ENCODE measurements around the gene DCX.

Gene DCX

DNA sequence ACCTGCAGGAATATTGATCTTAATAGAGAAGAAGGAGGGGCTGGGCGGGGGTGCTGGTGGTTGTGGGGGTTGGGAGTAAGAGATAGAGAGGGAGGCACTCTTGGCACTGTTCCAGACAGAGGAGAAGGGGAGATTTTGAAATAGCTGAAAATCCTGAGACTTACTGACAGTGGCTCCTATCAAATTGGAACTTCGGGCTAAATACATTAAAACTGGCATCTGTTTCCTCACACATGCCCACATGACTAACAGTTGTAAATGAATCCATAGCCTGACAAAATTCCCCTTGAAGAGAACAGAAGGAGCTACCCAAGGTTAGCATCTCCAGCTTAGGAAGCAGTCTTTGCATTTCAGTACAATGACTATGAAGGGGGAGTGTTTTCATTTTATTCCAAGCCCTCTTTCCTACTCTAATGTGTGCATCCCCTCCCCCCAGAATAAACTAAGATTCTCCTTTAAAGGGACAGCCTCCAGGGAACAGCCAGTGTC, 1.4 kb downstream of the DCX start:
- H3K9me3 ChIP-seq (ENCODE audit: control insufficient read depth in 5 of 5, low read length in 5 of 5), result no peaks in the 10 kb centered on the region
- H3K36me3 ChIP-seq (ENCODE audit: control insufficient read depth in 5 of 5, insufficient read depth in 5 of 5, low read length in 5 of 5), result no peaks in the 10 kb centered on the region
- no peaks in the 10 kb centered on the region for H3K4me1 ChIP-seq (ENCODE audit: control insufficient read depth in 5 of 5, insufficient read depth in 5 of 5, low read length in 5 of 5)
- no peak overlapping the region for H3K4me3 ChIP-seq (ENCODE audit: low read depth in 1 of 5, low read length in 5 of 5)
- no peak overlapping the region for H3K9ac ChIP-seq (ENCODE audit: low read length in 5 of 5)
- peaks cover 11 to 23% (median 18%) of the 10 kb centered on the region in 5 donors for H3K27me3 ChIP-seq (ENCODE audit: control insufficient read depth in 5 of 5, insufficient read depth in 4 of 5, low read length in 5 of 5)
- no peak overlapping the region for H3K27ac ChIP-seq (ENCODE audit: low read depth, low read length)

DNA sequence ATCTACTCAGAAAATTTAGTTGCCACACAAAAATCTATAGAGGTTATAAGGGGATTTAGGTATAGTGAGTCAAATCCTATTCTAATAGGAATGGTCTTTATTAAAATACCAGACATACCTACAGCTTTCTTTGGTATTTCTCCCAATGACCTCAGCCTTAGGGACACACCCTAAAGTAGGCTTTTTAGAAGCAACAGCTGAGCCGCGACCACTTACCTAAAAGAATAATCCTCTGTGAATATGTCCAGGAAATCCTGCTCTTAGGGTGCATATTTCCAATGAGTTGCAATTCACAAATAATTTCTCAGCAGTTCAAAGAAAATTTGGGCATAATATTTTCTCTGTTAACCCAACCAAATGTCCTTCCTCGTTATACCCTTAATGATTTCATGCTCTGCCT, 2.7 kb downstream of the DCX start:
- Histone ChIP-seq H3K36me3 (ENCODE audit: control insufficient read depth in 5 of 5, insufficient read depth in 5 of 5, low read length in 5 of 5) (no peaks in the 10 kb centered on the region), H3K4me3 (ENCODE audit: low read depth in 1 of 5, low read length in 5 of 5) (no peak overlapping the region), H3K4me1 (ENCODE audit: control insufficient read depth in 5 of 5, insufficient read depth in 5 of 5, low read length in 5 of 5) (no peaks in the 10 kb centered on the region), H3K27me3 (ENCODE audit: control insufficient read depth in 5 of 5, insufficient read depth in 4 of 5, low read length in 5 of 5) (peaks cover 11 to 24% (median 20%) of the 10 kb centered on the region in 5 donors), H3K9me3 (ENCODE audit: control insufficient read depth in 5 of 5, low read length in 5 of 5) (no peaks in the 10 kb centered on the region), H3K27ac (ENCODE audit: low read depth, low read length) (no peak overlapping the region), H3K9ac (ENCODE audit: low read length in 5 of 5) (no peak overlapping the region)

DNA sequence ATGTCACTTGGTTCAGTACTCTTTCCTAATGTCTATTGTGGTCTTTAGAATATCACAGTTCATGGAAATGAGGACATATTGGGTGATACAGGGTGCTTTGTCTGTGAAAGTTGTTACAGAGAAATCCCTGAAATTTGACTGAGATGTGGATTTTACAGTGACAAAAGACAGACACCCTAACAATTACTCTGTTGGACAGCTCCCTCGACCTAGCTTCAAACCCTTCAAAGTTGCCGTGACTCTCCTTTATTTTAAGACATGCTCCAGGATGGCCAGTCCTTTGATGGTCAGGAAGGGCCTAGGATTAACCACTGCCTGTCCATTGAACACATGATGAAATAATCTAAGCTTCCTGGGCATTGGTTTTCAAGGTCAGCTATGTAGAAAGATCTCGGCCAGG, 4.0 kb downstream of the DCX start:
- H3K27me3 ChIP-seq (ENCODE audit: control insufficient read depth in 5 of 5, insufficient read depth in 4 of 5, low read length in 5 of 5), result peaks cover 11 to 31% (median 20%) of the 10 kb centered on the region in 5 donors

DNA sequence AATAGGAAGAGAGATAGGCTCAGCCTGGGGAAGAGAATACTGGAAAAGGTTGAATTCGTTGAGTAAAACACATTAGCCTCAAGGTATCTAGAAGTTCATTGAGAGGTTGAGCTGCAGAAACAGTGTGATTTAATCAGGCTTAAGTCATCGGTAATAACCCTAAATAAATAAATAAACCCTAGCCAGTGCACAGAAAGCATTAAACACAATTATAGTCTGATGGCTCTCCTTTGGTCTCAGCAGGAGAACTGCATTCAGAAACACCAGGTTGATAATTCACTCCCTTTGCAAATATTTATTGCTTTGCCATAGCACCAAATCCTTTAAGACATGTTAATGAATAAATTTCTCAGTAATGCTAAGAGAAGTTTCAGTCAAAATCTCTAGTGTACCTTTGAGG, 9.6 kb downstream of the DCX start:
- H3K4me1 ChIP-seq (ENCODE audit: control insufficient read depth in 5 of 5, insufficient read depth in 5 of 5, low read length in 5 of 5), result no peaks in the 10 kb centered on the region
- no peak overlapping the region for H3K4me3 ChIP-seq (ENCODE audit: low read depth in 1 of 5, low read length in 5 of 5)
- peaks cover 0 to 20% (median 8%) of the 10 kb centered on the region in 5 donors for H3K27me3 ChIP-seq (ENCODE audit: control insufficient read depth in 5 of 5, insufficient read depth in 4 of 5, low read length in 5 of 5)
- no peaks in the 10 kb centered on the region for H3K36me3 ChIP-seq (ENCODE audit: control insufficient read depth in 5 of 5, insufficient read depth in 5 of 5, low read length in 5 of 5)
- no peak overlapping the region for H3K9ac ChIP-seq (ENCODE audit: low read length in 5 of 5)
- no peaks in the 10 kb centered on the region for H3K9me3 ChIP-seq (ENCODE audit: control insufficient read depth in 5 of 5, low read length in 5 of 5)
- no peak overlapping the region for H3K27ac ChIP-seq (ENCODE audit: low read depth, low read length)

More for the DNA sequence above, 4.0 kb downstream of the DCX start:
- Histone ChIP-seq H3K9me3 (ENCODE audit: control insufficient read depth in 5 of 5, low read length in 5 of 5) (no peaks in the 10 kb centered on the region), H3K4me1 (ENCODE audit: control insufficient read depth in 5 of 5, insufficient read depth in 5 of 5, low read length in 5 of 5) (no peaks in the 10 kb centered on the region), H3K36me3 (ENCODE audit: control insufficient read depth in 5 of 5, insufficient read depth in 5 of 5, low read length in 5 of 5) (no peaks in the 10 kb centered on the region), H3K4me3 (ENCODE audit: low read depth in 1 of 5, low read length in 5 of 5) (no peak overlapping the region), H3K9ac (ENCODE audit: low read length in 5 of 5) (no peak overlapping the region), H3K27ac (ENCODE audit: low read depth, low read length) (no peak overlapping the region)

DNA sequence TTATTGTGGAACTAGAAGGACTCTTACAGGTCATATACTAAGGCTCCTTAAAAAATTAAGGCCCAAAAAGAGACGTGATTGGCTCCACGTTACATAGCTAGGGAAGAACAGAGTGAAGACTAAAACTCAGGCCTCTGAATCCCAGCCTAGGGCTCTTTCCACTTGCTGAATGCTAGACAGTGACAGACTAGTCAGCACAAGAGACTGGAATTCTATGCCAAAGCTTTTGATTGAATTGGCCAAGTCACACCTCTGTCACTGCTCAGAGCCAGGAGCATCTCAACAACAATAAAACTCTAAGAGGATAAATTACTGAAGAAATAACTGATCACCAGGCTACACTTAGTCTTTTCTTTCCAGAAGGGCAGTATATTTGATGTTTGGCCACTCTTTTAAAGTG, 16.8 kb downstream of the DCX start:
- H3K4me3 ChIP-seq (ENCODE audit: low read depth in 1 of 5, low read length in 5 of 5), result no peak overlapping the region
- no peaks in the 10 kb centered on the region for H3K9me3 ChIP-seq (ENCODE audit: control insufficient read depth in 5 of 5, low read length in 5 of 5)
- no peaks in the 10 kb centered on the region for H3K36me3 ChIP-seq (ENCODE audit: control insufficient read depth in 5 of 5, insufficient read depth in 5 of 5, low read length in 5 of 5)
- no peak overlapping the region for H3K9ac ChIP-seq (ENCODE audit: low read length in 5 of 5)
- peaks cover 0 to 12% (median 4%) of the 10 kb centered on the region in 5 donors for H3K27me3 ChIP-seq (ENCODE audit: control insufficient read depth in 5 of 5, insufficient read depth in 4 of 5, low read length in 5 of 5)
- H3K4me1 ChIP-seq (ENCODE audit: control insufficient read depth in 5 of 5, insufficient read depth in 5 of 5, low read length in 5 of 5), result no peaks in the 10 kb centered on the region
- no peak overlapping the region for H3K27ac ChIP-seq (ENCODE audit: low read depth, low read length)

DNA sequence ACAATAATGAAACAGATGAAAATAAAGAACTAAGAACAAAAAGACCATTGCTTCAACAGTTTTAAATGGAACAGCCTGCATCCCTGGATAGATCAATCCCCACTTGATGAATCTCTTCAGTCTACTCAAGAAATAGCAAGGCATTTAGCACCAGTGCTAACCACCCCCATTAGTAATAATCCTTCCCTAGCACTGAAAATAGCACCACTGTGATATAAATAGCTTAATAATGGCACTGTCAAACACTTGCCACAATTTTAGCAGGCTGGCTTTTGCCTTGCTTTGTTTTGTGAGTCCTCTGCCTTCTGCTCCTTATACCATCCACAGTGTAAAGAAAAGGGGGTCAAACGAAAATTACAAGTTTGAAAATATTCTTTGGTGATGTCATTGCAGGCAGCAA, 17.4 kb downstream of the DCX start:
- H3K27me3 ChIP-seq (ENCODE audit: control insufficient read depth in 5 of 5, insufficient read depth in 4 of 5, low read length in 5 of 5), result peaks cover 0 to 15% (median 2%) of the 10 kb centered on the region in 5 donors
- H3K9me3 ChIP-seq (ENCODE audit: control insufficient read depth in 5 of 5, low read length in 5 of 5), result no peaks in the 10 kb centered on the region
- H3K4me1 ChIP-seq (ENCODE audit: control insufficient read depth in 5 of 5, insufficient read depth in 5 of 5, low read length in 5 of 5), result no peaks in the 10 kb centered on the region
- no peaks in the 10 kb centered on the region for H3K36me3 ChIP-seq (ENCODE audit: control insufficient read depth in 5 of 5, insufficient read depth in 5 of 5, low read length in 5 of 5)
- no peak overlapping the region for H3K27ac ChIP-seq (ENCODE audit: low read depth, low read length)
- H3K4me3 ChIP-seq (ENCODE audit: low read depth in 1 of 5, low read length in 5 of 5), result no peak overlapping the region
- no peak overlapping the region for H3K9ac ChIP-seq (ENCODE audit: low read length in 5 of 5)

DNA sequence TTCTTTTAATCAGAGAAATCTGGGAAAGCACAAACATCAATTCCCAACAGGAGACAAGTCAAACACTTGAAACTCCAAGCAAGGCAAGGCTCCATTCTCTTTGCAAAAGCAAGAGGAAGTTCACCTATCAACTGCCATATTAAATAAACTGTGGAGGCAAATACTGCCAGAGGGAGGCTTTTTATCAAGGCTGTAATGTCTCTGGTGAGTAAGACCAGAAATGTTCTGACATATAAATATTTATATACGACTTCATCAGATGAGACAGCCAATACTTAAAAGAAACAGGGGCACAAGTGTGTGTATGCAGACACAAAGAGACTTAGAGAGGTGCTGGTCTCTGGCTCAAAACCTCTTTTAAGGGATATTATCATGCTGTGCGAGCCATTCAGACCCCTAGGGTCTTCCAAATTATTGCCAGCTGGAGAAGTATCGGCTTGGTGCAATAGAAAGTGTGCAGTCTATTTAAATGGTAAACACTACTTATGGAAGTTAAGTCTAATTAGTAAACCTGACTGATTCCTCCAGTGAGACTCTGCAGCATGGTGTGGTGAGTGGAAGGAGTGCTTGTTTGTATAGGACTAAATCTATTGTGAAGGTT, 24.4 kb downstream of the DCX start:
- Histone ChIP-seq H3K36me3 (ENCODE audit: control insufficient read depth in 5 of 5, insufficient read depth in 5 of 5, low read length in 5 of 5) (no peaks in the 10 kb centered on the region), H3K9ac (ENCODE audit: low read length in 5 of 5) (no peak overlapping the region), H3K4me3 (ENCODE audit: low read depth in 1 of 5, low read length in 5 of 5) (no peak overlapping the region), H3K27me3 (ENCODE audit: control insufficient read depth in 5 of 5, insufficient read depth in 4 of 5, low read length in 5 of 5) (peaks cover 0 to 21% (median 5%) of the 10 kb centered on the region in 5 donors), H3K4me1 (ENCODE audit: control insufficient read depth in 5 of 5, insufficient read depth in 5 of 5, low read length in 5 of 5) (no peaks in the 10 kb centered on the region), H3K27ac (ENCODE audit: low read depth, low read length) (no peak overlapping the region), H3K9me3 (ENCODE audit: control insufficient read depth in 5 of 5, low read length in 5 of 5) (peaks cover 0 to 2% (median 0%) of the 10 kb centered on the region in 5 donors)

DNA sequence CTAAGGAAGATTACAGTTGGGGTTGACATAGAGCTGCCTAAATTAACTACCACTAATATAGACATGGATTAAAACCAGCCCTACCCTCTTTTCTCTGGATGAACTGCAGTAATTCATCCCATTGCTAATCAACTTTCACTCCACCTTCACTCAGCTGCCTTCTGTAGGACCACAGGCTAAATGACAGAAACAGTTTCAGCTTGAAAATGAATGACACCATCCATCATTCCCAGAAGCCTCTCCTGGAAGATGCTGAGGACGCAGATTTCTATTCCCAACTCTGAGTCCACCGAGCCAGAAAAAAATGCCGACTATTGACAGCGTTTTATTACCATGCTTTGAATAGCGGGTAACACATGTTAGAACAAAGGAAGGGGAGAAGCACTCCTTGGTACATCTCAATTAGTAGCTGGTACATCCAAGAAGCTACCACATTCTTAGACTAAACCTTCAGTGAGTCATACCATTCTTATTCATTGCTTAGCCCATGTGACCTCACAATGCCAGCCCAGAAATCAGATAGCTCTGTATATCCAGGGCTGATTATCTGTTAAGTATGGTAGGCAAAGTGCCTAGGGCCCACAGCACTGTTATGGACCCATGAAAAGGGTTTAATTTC, 25.3 kb downstream of the DCX start:
- Histone ChIP-seq H3K27me3 (ENCODE audit: control insufficient read depth in 5 of 5, insufficient read depth in 4 of 5, low read length in 5 of 5) (peaks cover 0 to 20% (median 5%) of the 10 kb centered on the region in 5 donors), H3K27ac (ENCODE audit: low read depth, low read length) (no peak overlapping the region), H3K9ac (ENCODE audit: low read length in 5 of 5) (no peak overlapping the region), H3K4me3 (ENCODE audit: low read depth in 1 of 5, low read length in 5 of 5) (no peak overlapping the region), H3K9me3 (ENCODE audit: control insufficient read depth in 5 of 5, low read length in 5 of 5) (peaks cover 0 to 2% (median 0%) of the 10 kb centered on the region in 5 donors), H3K36me3 (ENCODE audit: control insufficient read depth in 5 of 5, insufficient read depth in 5 of 5, low read length in 5 of 5) (no peaks in the 10 kb centered on the region), H3K4me1 (ENCODE audit: control insufficient read depth in 5 of 5, insufficient read depth in 5 of 5, low read length in 5 of 5) (no peaks in the 10 kb centered on the region)

DNA sequence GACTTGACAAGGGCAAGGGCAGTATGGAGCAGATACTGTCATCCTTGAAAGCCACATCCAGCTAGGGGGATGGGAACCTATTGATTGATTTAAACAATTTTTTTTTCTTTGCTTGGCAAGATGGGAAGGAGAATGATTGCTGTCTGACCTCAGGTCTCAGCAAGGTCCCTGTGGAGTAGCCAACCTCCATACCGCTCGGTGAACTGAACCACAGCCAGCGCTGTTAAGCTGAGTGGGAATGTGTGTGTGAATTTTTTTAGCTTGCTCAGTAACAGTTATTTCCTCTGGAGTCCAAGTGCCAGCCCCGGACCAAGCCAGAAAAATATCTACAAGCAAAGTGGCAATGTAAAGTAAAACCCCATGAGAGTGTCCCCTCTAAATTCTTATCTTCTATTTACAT, 25.9 kb downstream of the DCX start:
- Histone ChIP-seq H3K4me3 (ENCODE audit: low read depth in 1 of 5, low read length in 5 of 5) (no peak overlapping the region), H3K9me3 (ENCODE audit: control insufficient read depth in 5 of 5, low read length in 5 of 5) (peaks cover 0 to 2% (median 0%) of the 10 kb centered on the region in 5 donors), H3K27ac (ENCODE audit: low read depth, low read length) (no peak overlapping the region), H3K36me3 (ENCODE audit: control insufficient read depth in 5 of 5, insufficient read depth in 5 of 5, low read length in 5 of 5) (no peaks in the 10 kb centered on the region), H3K27me3 (ENCODE audit: control insufficient read depth in 5 of 5, insufficient read depth in 4 of 5, low read length in 5 of 5) (peaks cover 0 to 14% (median 5%) of the 10 kb centered on the region in 5 donors), H3K4me1 (ENCODE audit: control insufficient read depth in 5 of 5, insufficient read depth in 5 of 5, low read length in 5 of 5) (no peaks in the 10 kb centered on the region), H3K9ac (ENCODE audit: low read length in 5 of 5) (no peak overlapping the region)

DNA sequence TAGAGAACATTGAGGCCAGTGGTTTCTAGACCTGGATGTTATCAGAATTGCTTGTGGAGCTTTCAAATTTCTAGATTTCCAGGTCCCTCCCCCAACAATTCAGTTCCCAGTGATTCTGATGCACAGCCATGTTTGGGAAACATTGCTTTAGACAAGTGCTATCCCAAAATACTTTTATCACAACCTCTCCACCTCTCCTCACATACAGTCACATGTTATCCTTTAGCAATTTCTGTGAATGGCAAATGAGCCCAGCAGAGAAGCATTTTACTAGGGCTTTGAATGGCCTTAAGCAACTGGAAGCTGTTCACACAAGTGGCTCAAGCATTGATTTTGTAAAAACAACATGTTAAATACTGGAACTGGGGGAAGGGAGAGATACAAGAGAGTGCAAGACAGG, 29.7 kb downstream of the DCX start:
- Histone ChIP-seq H3K36me3 (ENCODE audit: control insufficient read depth in 5 of 5, insufficient read depth in 5 of 5, low read length in 5 of 5) (no peaks in the 10 kb centered on the region), H3K27me3 (ENCODE audit: control insufficient read depth in 5 of 5, insufficient read depth in 4 of 5, low read length in 5 of 5) (peaks cover 0 to 7% (median 5%) of the 10 kb centered on the region in 5 donors), H3K4me3 (ENCODE audit: low read depth in 1 of 5, low read length in 5 of 5) (no peak overlapping the region), H3K27ac (ENCODE audit: low read depth, low read length) (no peak overlapping the region), H3K9me3 (ENCODE audit: control insufficient read depth in 5 of 5, low read length in 5 of 5) (peaks cover 0 to 2% (median 0%) of the 10 kb centered on the region in 5 donors), H3K9ac (ENCODE audit: low read length in 5 of 5) (no peak overlapping the region), H3K4me1 (ENCODE audit: control insufficient read depth in 5 of 5, insufficient read depth in 5 of 5, low read length in 5 of 5) (no peaks in the 10 kb centered on the region)
